Effector memory CD4-positive, alpha-beta T cell (primary cell): ENCODE results near the gene GLYATL1B.
"Not testable (repeated sequence)": the region's sequence is repeated elsewhere in the genome, so short reads cannot be mapped to it uniquely, and the experiment has no call there.

Experiments used
- DNase-seq, 3 donors: peaks; one replicate each; pipeline ENCODE4 v3.0.0-alpha.2; 2020
- H3K27ac ChIP-seq: 2 replicates; pipeline ENCODE4 v1.7.0; 2013; ENCODE audit warnings: mild to moderate bottlenecking, low read length, moderate library complexity; ENCODE audit not compliant: insufficient read depth, poor library complexity, severe bottlenecking
- H3K27me3 ChIP-seq: replicated peaks from 2 replicates; pipeline ENCODE4 v1.7.0; 2013; ENCODE audit warnings: mild to moderate bottlenecking, low read length; ENCODE audit not compliant: insufficient read depth, control insufficient read depth, poor library complexity, severe bottlenecking
- H3K36me3 ChIP-seq: 2 replicates; pipeline ENCODE4 v1.7.0; 2013; ENCODE audit warnings: mild to moderate bottlenecking, low read length, moderate library complexity; ENCODE audit not compliant: control insufficient read depth, insufficient read depth
- H3K4me1 ChIP-seq: 2 replicates; pipeline ENCODE4 v1.7.0; 2013; ENCODE audit warnings: low read length, mild to moderate bottlenecking; ENCODE audit not compliant: control insufficient read depth, insufficient read depth, poor library complexity, severe bottlenecking
- H3K4me3 ChIP-seq: 2 replicates; pipeline ENCODE4 v1.7.0; 2013; ENCODE audit warnings: low read length, low read depth, mild to moderate bottlenecking; ENCODE audit not compliant: insufficient read depth, poor library complexity, severe bottlenecking
- H3K9me3 ChIP-seq: 2 replicates; pipeline ENCODE4 v1.7.0; 2013; ENCODE audit warnings: mild to moderate bottlenecking, low read length, moderate library complexity; ENCODE audit not compliant: control insufficient read depth

The GLYATL1B gene

GRCh38 chr11:59095972-59096575, 10.0 kb downstream of the GLYATL1B start:
- not testable (repeated sequence) for H3K36me3 ChIP-seq, H3K9me3 ChIP-seq, DNase-seq, H3K27me3 ChIP-seq, H3K4me3 ChIP-seq, H3K27ac ChIP-seq, H3K4me1 ChIP-seq

GRCh38 chr11:59097113-59097708, 11.1 kb downstream of the GLYATL1B start:
- no peaks in the 10 kb centered on the region for H3K9me3 ChIP-seq
- no peaks in the 10 kb centered on the region for H3K27me3 ChIP-seq
- H3K27ac ChIP-seq, result no peak overlapping the region
- no peaks in the 10 kb centered on the region for H3K36me3 ChIP-seq
- H3K4me1 ChIP-seq, result peaks cover 5% of the 10 kb centered on the region
- DNase-seq, result peak; percentile 38 to 60 (median 46)
- H3K4me3 ChIP-seq, result no peak overlapping the region

- H3K4me3 ChIP-seq, result not testable (repeated sequence)
Observed at GRCh38 chr11:59097938-59098337, 11.8 kb downstream of the GLYATL1B start.

GRCh38 chr11:59102259-59102765, 16.2 kb downstream of the GLYATL1B start:
- Histone ChIP-seq H3K9me3 (no peaks in the 10 kb centered on the region), H3K4me1 (peaks cover 19% of the 10 kb centered on the region), H3K4me3 (peak overlapping the region; percentile 48), H3K27me3 (no peaks in the 10 kb centered on the region), H3K27ac (no peak overlapping the region), H3K36me3 (no peaks in the 10 kb centered on the region)
- peak; percentile 18 to 37 (median 24) for DNase-seq

More at GRCh38 chr11:59097938-59098337, 11.8 kb downstream of the GLYATL1B start:
- DNase-seq, H3K4me1 ChIP-seq, H3K9me3 ChIP-seq, H3K27ac ChIP-seq, H3K27me3 ChIP-seq, H3K36me3 ChIP-seq: not testable (repeated sequence)

GRCh38 chr11:59106363-59107336, 20.5 kb downstream of the GLYATL1B start, which contains the start of gene FAM111B:
Gene FAM111B (plus strand): TSS chr11:59107237. CDS start chr11:59109626, 2,389 bp downstream.
- Histone ChIP-seq H3K4me1 (peaks cover 23% of the 10 kb centered on the region), H3K27me3 (no peaks in the 10 kb centered on the region), H3K4me3 (peak within 1 kb of the TSS; percentile 60), H3K36me3 (no peaks in the 10 kb centered on the region), H3K27ac (no peak within 1 kb of the TSS), H3K9me3 (no peaks in the 10 kb centered on the region)
- peak; percentile 27 to 53 (median 49) for DNase-seq

- H3K36me3 ChIP-seq, H3K27me3 ChIP-seq, H3K27ac ChIP-seq, H3K9me3 ChIP-seq, DNase-seq: not testable (repeated sequence)
- peaks cover 16% of the 10 kb centered on the region for H3K4me1 ChIP-seq
- H3K4me3 ChIP-seq, result peak overlapping the region; percentile 60
Observed at GRCh38 chr11:59107721-59108120, 21.6 kb downstream of the GLYATL1B start.

GRCh38 chr11:59112494-59112893, 26.4 kb downstream of the GLYATL1B start:
- no peak for DNase-seq
- no peaks in the 10 kb centered on the region for H3K9me3 ChIP-seq
- H3K36me3 ChIP-seq, result no peaks in the 10 kb centered on the region
- no peak overlapping the region for H3K27ac ChIP-seq
- no peak overlapping the region for H3K4me3 ChIP-seq
- H3K4me1 ChIP-seq, result peaks cover 3% of the 10 kb centered on the region
- H3K27me3 ChIP-seq, result no peaks in the 10 kb centered on the region

GRCh38 chr11:59114344-59114743, 28.2 kb downstream of the GLYATL1B start:
- H3K27me3 ChIP-seq, result no peaks in the 10 kb centered on the region
- H3K4me3 ChIP-seq, result no peak overlapping the region
- no peak overlapping the region for H3K27ac ChIP-seq
- H3K4me1 ChIP-seq, result no peaks in the 10 kb centered on the region
- no peaks in the 10 kb centered on the region for H3K36me3 ChIP-seq
- peaks cover 6% of the 10 kb centered on the region for H3K9me3 ChIP-seq
- DNase-seq, result no peak

- Histone ChIP-seq H3K9me3 (peaks cover 6% of the 10 kb centered on the region), H3K27ac (no peak overlapping the region), H3K27me3 (no peaks in the 10 kb centered on the region), H3K4me1 (no peaks in the 10 kb centered on the region), H3K36me3 (no peaks in the 10 kb centered on the region), H3K4me3 (no peak overlapping the region)
- DNase-seq, result no peak
Observed at GRCh38 chr11:59115553-59115952, 29.4 kb downstream of the GLYATL1B start.
